Measurements from ENCODE around the gene DNAJC5. TPM values are rescaled to one million over a fixed set of nuclear protein-coding genes. Genes with fewer than 3 reads are reported as not detected.

Gene DNAJC5
- polyA plus RNA-seq, 1 donor from 2014 or later: 5.2 TPM

- Mint-ChIP-seq H3K27ac (no peak overlapping the region), H3K27me3 (no peaks in the 10 kb centered on the region), H3K4me3 (no peak overlapping the region), H3K4me1 (peaks cover 0 to 4% (median 0%) of the 10 kb centered on the region in 3 donors), H3K36me3 (peaks cover 2% of the 10 kb centered on the region), H3K9me3 (no peaks in the 10 kb centered on the region)
Observed at GRCh38 chr20:63889241-63890200, 5.4 kb upstream of the DNAJC5 start.

- Mint-ChIP-seq H3K27me3 (no peaks in the 10 kb centered on the region), H3K9me3 (no peaks in the 10 kb centered on the region), H3K27ac (no peak overlapping the region), H3K4me1 (peaks cover 0 to 4% (median 0%) of the 10 kb centered on the region in 3 donors), H3K4me3 (no peak overlapping the region), H3K36me3 (peaks cover 2% of the 10 kb centered on the region)
Observed at GRCh38 chr20:63890201-63890576, 4.7 kb upstream of the DNAJC5 start.

- Mint-ChIP-seq H3K27me3 (no peaks in the 10 kb centered on the region), H3K9me3 (no peaks in the 10 kb centered on the region), H3K27ac (no peak overlapping the region), H3K4me1 (peaks cover 0 to 4% (median under 1%) of the 10 kb centered on the region in 3 donors), H3K4me3 (no peak overlapping the region), H3K36me3 (peaks cover 2% of the 10 kb centered on the region)
Observed at GRCh38 chr20:63890616-63891015, 4.3 kb upstream of the DNAJC5 start.

- H3K4me1 Mint-ChIP-seq: peaks cover 5 to 8% (median 8%) of the 10 kb centered on the region in 3 donors
- no peaks in the 10 kb centered on the region for H3K27me3 Mint-ChIP-seq
- no peaks in the 10 kb centered on the region for H3K9me3 Mint-ChIP-seq
- peaks cover 2% of the 10 kb centered on the region for H3K36me3 Mint-ChIP-seq
- no peak overlapping the region for H3K27ac Mint-ChIP-seq
- H3K4me3 Mint-ChIP-seq: peak overlapping the region in 1 of 4 donors; percentile 31
Observed at GRCh38 chr20:63891061-63892002, 3.6 kb upstream of the DNAJC5 start.

GRCh38 chr20:63892402-63892801 is 2.5 kb upstream of the DNAJC5 start:
- peak overlapping the region in 2 of 4 donors; percentile 79 to 83 for H3K4me3 Mint-ChIP-seq
- peak overlapping the region in 1 of 3 donors; percentile 39 for H3K27ac Mint-ChIP-seq
- peaks cover 10 to 15% (median 13%) of the 10 kb centered on the region in 3 donors for H3K4me1 Mint-ChIP-seq
- no peaks in the 10 kb centered on the region for H3K27me3 Mint-ChIP-seq
- peaks cover 2% of the 10 kb centered on the region for H3K36me3 Mint-ChIP-seq
- no peaks in the 10 kb centered on the region for H3K9me3 Mint-ChIP-seq

- Mint-ChIP-seq H3K4me3 (peak overlapping the region in 3 of 4 donors; percentile 71 to 83 (median 82)), H3K36me3 (peaks cover 2% of the 10 kb centered on the region)
Observed at GRCh38 chr20:63893999-63894357, 948 bp upstream of the DNAJC5 start.

GRCh38 chr20:63895202-63895951 is 451 bp downstream of the DNAJC5 start:
- H3K27ac Mint-ChIP-seq: peak overlapping the region; percentile 93 to 97 (median 95)
- H3K36me3 Mint-ChIP-seq: no peaks in the 10 kb centered on the region

More at GRCh38 chr20:63893999-63894357, 948 bp upstream of the DNAJC5 start:
- H3K4me1 Mint-ChIP-seq: peaks cover 21 to 29% (median 22%) of the 10 kb centered on the region in 3 donors
- H3K27me3 Mint-ChIP-seq: no peaks in the 10 kb centered on the region
- no peaks in the 10 kb centered on the region for H3K9me3 Mint-ChIP-seq
- H3K27ac Mint-ChIP-seq: peak overlapping the region in 2 of 3 donors; percentile 23 to 65

GRCh38 chr20:63895952-63896263 is 982 bp downstream of the DNAJC5 start:
- H3K27me3 Mint-ChIP-seq: no peaks in the 10 kb centered on the region
- H3K27ac Mint-ChIP-seq: peak overlapping the region; percentile 93 to 97 (median 95)
- no peaks in the 10 kb centered on the region for H3K36me3 Mint-ChIP-seq
- H3K4me3 Mint-ChIP-seq: peak overlapping the region; percentile 84 to 96 (median 92)
- H3K4me1 Mint-ChIP-seq: peaks cover 29 to 41% (median 32%) of the 10 kb centered on the region in 3 donors
- no peaks in the 10 kb centered on the region for H3K9me3 Mint-ChIP-seq

More at GRCh38 chr20:63895202-63895951, 451 bp downstream of the DNAJC5 start:
- H3K4me1 Mint-ChIP-seq: peaks cover 26 to 35% (median 28%) of the 10 kb centered on the region in 3 donors
- H3K27me3 Mint-ChIP-seq: no peaks in the 10 kb centered on the region
- H3K9me3 Mint-ChIP-seq: no peaks in the 10 kb centered on the region
- peak overlapping the region; percentile 84 to 96 (median 92) for H3K4me3 Mint-ChIP-seq

- Mint-ChIP-seq H3K4me3 (peak overlapping the region; percentile 84 to 96 (median 92)), H3K4me1 (peaks cover 29 to 46% (median 37%) of the 10 kb centered on the region in 3 donors)
Observed at GRCh38 chr20:63896264-63897105, 1.6 kb downstream of the DNAJC5 start.

GRCh38 chr20:63897978-63898561 is 3.1 kb downstream of the DNAJC5 start:
- no peaks in the 10 kb centered on the region for H3K9me3 Mint-ChIP-seq
- no peaks in the 10 kb centered on the region for H3K27me3 Mint-ChIP-seq
- H3K27ac Mint-ChIP-seq: peak overlapping the region in 2 of 3 donors; percentile 63 to 71
- H3K36me3 Mint-ChIP-seq: no peaks in the 10 kb centered on the region
- H3K4me3 Mint-ChIP-seq: peak overlapping the region in 2 of 4 donors; percentile 40 to 78
- H3K4me1 Mint-ChIP-seq: peaks cover 34 to 54% (median 41%) of the 10 kb centered on the region in 3 donors

More at GRCh38 chr20:63896264-63897105, 1.6 kb downstream of the DNAJC5 start:
- Mint-ChIP-seq H3K9me3 (no peaks in the 10 kb centered on the region), H3K27ac (peak overlapping the region; percentile 93 to 97 (median 95)), H3K27me3 (no peaks in the 10 kb centered on the region), H3K36me3 (no peaks in the 10 kb centered on the region)

- no peaks in the 10 kb centered on the region for H3K27me3 Mint-ChIP-seq
- H3K4me1 Mint-ChIP-seq: peaks cover 34 to 55% (median 41%) of the 10 kb centered on the region in 3 donors
- no peaks in the 10 kb centered on the region for H3K36me3 Mint-ChIP-seq
- H3K27ac Mint-ChIP-seq: peak overlapping the region in 2 of 3 donors; percentile 39 to 48
- H3K9me3 Mint-ChIP-seq: no peaks in the 10 kb centered on the region
- peak overlapping the region in 3 of 4 donors; percentile 12 to 40 (median 27) for H3K4me3 Mint-ChIP-seq
Observed at GRCh38 chr20:63898882-63899558, 4.1 kb downstream of the DNAJC5 start.

GRCh38 chr20:63900413-63900812 is 5.5 kb downstream of the DNAJC5 start:
- peak overlapping the region in 2 of 3 donors; percentile 28 to 29 for H3K27ac Mint-ChIP-seq
- no peaks in the 10 kb centered on the region for H3K9me3 Mint-ChIP-seq
- H3K4me1 Mint-ChIP-seq: peaks cover 39 to 58% (median 43%) of the 10 kb centered on the region in 3 donors
- H3K36me3 Mint-ChIP-seq: no peaks in the 10 kb centered on the region
- H3K4me3 Mint-ChIP-seq: peak overlapping the region in 1 of 4 donors; percentile 63
- no peaks in the 10 kb centered on the region for H3K27me3 Mint-ChIP-seq

Measured in IgD-negative memory B cell (primary cell).